ENCODE results near the gene TRPC4AP. TPM values are rescaled to one million over a fixed set of nuclear protein-coding genes. Genes with fewer than 3 reads are reported as not detected.

The TRPC4AP gene
- total and polyA plus RNA-seq, 2 of the 8 experiments (the other 6 are each of a cell fraction or from before 2014, with no cell fraction given), result 73.1 to 74.8 TPM

- Histone ChIP-seq H3K56ac (replicated peaks; ENCODE audit: insufficient read length, low read depth, low read length) (no peak overlapping the region), H2BK120ac (replicated peaks; ENCODE audit: low read depth, low read length) (no peak overlapping the region), H4K5ac (ENCODE audit: insufficient read length, low read depth, low read length) (no peak overlapping the region), H3K9ac (replicated peaks in 1 of 4; ENCODE audit: extremely low read depth in 1 of 4, low read depth in 3 of 4, low read length in 3 of 4) (no peak overlapping the region), H3K36me3 (ENCODE audit: control insufficient read depth in 2 of 4, insufficient read depth in 4 of 4, low read length in 3 of 4) (peaks cover 9 to 63% (median 30%) of the 10 kb centered on the region in 4 experiments; a peak in 7 of 8 replicates), H4K91ac (replicated peaks; ENCODE audit: insufficient read length, low read length) (no peak overlapping the region), H3K4ac (replicated peaks; ENCODE audit: insufficient read length, low read depth, low read length) (no peak overlapping the region), H3K79me2 (ENCODE audit: control insufficient read depth in 1 of 2, insufficient read depth in 2 of 2, low read length in 2 of 2) (no peaks in the 10 kb centered on the region), H2BK20ac (ENCODE audit: low read length) (no peak overlapping the region), H3K4me1 (replicated peaks in 1 of 4; ENCODE audit: control insufficient read depth in 3 of 4, insufficient read depth in 4 of 4, low read length in 3 of 4) (no peaks in the 10 kb centered on the region), H2BK12ac (ENCODE audit: low read depth, low read length) (no peak overlapping the region), H4K8ac (ENCODE audit: extremely low read depth, insufficient read depth, low read length) (no peak overlapping the region), H3K14ac (ENCODE audit: insufficient read length) (no peak overlapping the region), H3K4me3 (ENCODE audit: extremely low read depth in 1 of 4, insufficient read depth in 2 of 4, low read depth in 3 of 4, low read length in 4 of 4) (no peak overlapping the region), H2AFZ (ENCODE audit: low read length) (no peak overlapping the region), H3K79me1 (ENCODE audit: low read depth, low read length) (no peaks in the 10 kb centered on the region), H3K23ac (ENCODE audit: insufficient read length) (no peak overlapping the region), H3K18ac (ENCODE audit: extremely low read depth, low read length) (no peak overlapping the region), H2BK5ac (ENCODE audit: low read depth, low read length) (no peak overlapping the region), H2AK5ac (ENCODE audit: low read depth, low read length) (no peak overlapping the region), H3K4me2 (ENCODE audit: insufficient read depth in 1 of 2, low read depth in 2 of 2, low read length in 2 of 2) (no peak overlapping the region), H2BK15ac (ENCODE audit: low read length) (no peak overlapping the region), H4K20me1 (replicated peaks in 1 of 2; ENCODE audit: control insufficient read depth in 1 of 2, insufficient read depth in 2 of 2, low read length in 2 of 2) (peaks cover 0 to 2% of the 10 kb centered on the region in 2 experiments), H3K27me3 (replicated peaks in 1 of 4; ENCODE audit: control insufficient read depth in 3 of 4, extremely low read depth in 1 of 4, insufficient read depth in 3 of 4, low read length in 3 of 4) (no peaks in the 10 kb centered on the region), H3K27ac (ENCODE audit: low read depth, low read length) (no peak overlapping the region), H3K23me2 (ENCODE audit: low read depth, low read length) (no peaks in the 10 kb centered on the region), H3K9me3 (ENCODE audit: insufficient read depth in 2 of 2, low read depth in 1 of 2, low read length in 1 of 2) (no peaks in the 10 kb centered on the region)
- FAIRE-seq, result no peak
- DNase-seq (ENCODE audit: low read depth in 1 of 2, low spot score in 2 of 2), result no peak
- CTCF ChIA-PET (ENCODE audit: partially characterized antibody), result interaction anchor here (0.8 to 1.7 kb wide), 4 partner anchors 12 to 196 kb away, joined by 3 to 5 read pairs (median 3); no protein-coding TSS in a partner anchor
- POLR2A ChIA-PET (ENCODE audit: partially characterized antibody), result interaction anchor here (2.2 kb wide), 1 partner anchor 17 kb away, joined by 5 read pairs; no protein-coding TSS in a partner anchor
- 93% methylated on average over 5 of the region's 5 CpGs; no CpG with 5 or more reads in 1 of the 2 experiments for WGBS, 2 experiments (ENCODE audit: extremely low coverage in 1 of 2, insufficient coverage in 1 of 2, insufficient read length in 1 of 2, insufficient replicate concordance in 2 of 2, low coverage in 1 of 2, low lambda C conversion rate in 2 of 2, missing lambda C conversion rate in 1 of 2)
- TF ChIP-seq TBP (IDR thresholded peaks at IDR 0.05; ENCODE audit: low read depth, low read length) (no peak), EP300 (IDR thresholded peaks at IDR 0.05; ENCODE audit: borderline replicate concordance in 1 of 2, low read depth in 2 of 2, low read length in 2 of 2) (no peak), HDAC2 (IDR thresholded peaks at IDR 0.05; ENCODE audit: borderline replicate concordance in 1 of 2, low read depth in 2 of 2, low read length in 2 of 2) (no peak), RNF2 (IDR thresholded peaks at IDR 0.05; ENCODE audit: borderline replicate concordance, low read depth, low read length, missing control alignments, poor library complexity, severe bottlenecking) (no peak), CREB1 (IDR thresholded peaks at IDR 0.05) (no peak), CTCF (IDR thresholded peaks at IDR 0.05; ENCODE audit: control extremely low read depth in 1 of 3, insufficient read depth in 1 of 3, low read depth in 1 of 3, low read length in 3 of 3) (no peak), POLR2AphosphoS5 (IDR thresholded peaks at IDR 0.05; ENCODE audit: low read depth, low read length) (no peak), CTBP2 (IDR thresholded peaks at IDR 0.05; ENCODE audit: borderline replicate concordance, insufficient read depth, insufficient read length, low read length) (no peak), TAF7 (optimal IDR thresholded peaks at IDR 0.05; ENCODE audit: borderline replicate concordance, low read depth, low read length) (no peak), RXRA (IDR thresholded peaks at IDR 0.05; ENCODE audit: insufficient read depth, low read depth, low read length) (no peak)
Measured at GRCh38 chr20:35133031-35133430, 40.4 kb upstream of the TRPC4AP start.

Data from H1 (cell line).